Measurements from ENCODE around the gene NT5C.

DNA sequence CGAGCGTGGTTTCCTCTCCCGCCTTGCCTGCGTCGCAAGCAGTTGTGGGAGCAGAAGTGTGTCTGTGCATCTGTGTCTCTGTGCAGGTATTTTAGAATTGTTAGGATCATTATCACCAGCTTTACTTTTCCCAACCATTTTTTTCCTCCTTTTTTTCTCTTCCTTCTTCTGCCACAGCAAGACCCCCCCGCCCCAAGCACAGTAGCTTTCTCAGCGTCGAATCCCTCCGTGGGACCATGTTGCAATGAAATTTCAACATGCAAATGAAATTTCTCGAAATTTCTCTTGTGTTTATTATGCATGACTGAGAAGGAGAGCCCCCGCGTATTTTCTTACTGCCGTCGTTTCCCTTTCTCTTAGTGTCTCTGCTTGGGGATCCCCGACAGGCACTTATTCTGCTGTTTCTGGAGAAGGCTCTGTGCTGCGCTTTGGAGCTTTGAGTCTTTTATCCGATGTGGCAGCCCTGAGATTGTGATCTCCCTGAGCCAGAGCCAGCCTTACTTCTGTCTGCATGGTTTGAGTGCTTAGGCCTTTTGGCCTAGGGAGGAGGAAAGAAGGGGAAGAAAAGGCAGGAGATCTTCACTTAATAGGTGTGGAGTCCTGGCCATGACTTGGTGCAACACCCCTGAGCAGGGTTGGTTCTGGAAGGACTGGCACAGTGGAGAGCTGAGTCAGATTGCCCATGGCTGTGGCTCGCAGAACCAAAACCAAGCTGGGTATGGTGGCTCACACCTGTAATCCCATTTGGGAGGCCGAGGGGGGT is 16.8 kb downstream of the NT5C start:
- TF ChIP-seq POLR2A (IDR thresholded peaks at IDR 0.05) = no peak
- TF ChIP-seq POLR2AphosphoS5 (IDR thresholded peaks at IDR 0.05; ENCODE audit: insufficient read depth in 1 of 2, low read depth in 1 of 2) = no peak
- TF ChIP-seq, protein P1, sequence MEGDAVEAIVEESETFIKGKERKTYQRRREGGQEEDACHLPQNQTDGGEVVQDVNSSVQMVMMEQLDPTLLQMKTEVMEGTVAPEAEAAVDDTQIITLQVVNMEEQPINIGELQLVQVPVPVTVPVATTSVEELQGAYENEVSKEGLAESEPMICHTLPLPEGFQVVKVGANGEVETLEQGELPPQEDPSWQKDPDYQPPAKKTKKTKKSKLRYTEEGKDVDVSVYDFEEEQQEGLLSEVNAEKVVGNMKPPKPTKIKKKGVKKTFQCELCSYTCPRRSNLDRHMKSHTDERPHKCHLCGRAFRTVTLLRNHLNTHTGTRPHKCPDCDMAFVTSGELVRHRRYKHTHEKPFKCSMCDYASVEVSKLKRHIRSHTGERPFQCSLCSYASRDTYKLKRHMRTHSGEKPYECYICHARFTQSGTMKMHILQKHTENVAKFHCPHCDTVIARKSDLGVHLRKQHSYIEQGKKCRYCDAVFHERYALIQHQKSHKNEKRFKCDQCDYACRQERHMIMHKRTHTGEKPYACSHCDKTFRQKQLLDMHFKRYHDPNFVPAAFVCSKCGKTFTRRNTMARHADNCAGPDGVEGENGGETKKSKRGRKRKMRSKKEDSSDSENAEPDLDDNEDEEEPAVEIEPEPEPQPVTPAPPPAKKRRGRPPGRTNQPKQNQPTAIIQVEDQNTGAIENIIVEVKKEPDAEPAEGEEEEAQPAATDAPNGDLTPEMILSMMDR (IDR thresholded peaks at IDR 0.05) = no peak
